IPS-NIHi11 (cell line): Measurements from ENCODE around the gene ST8SIA4.
"Not testable (repeated sequence)": the region's sequence is repeated elsewhere in the genome, so short reads cannot be mapped to it uniquely, and the experiment has no call there.

Source experiments
- DNase-seq: peaks from one replicate; pipeline ENCODE4 v3.0.0; 2012; ENCODE audit warnings: mixed read lengths, low spot score

The ST8SIA4 gene

GRCh38 chr5:100828071-100828897 lies 74.8 kb downstream of the ST8SIA4 start:
- DNase-seq = no peak

- DNase-seq = no peak
Measured at GRCh38 chr5:100827481-100827889, 75.6 kb downstream of the ST8SIA4 start.

- DNase-seq = no peak
Measured at GRCh38 chr5:100826133-100826532, 76.9 kb downstream of the ST8SIA4 start.

GRCh38 chr5:100824635-100825034 lies 78.4 kb downstream of the ST8SIA4 start:
- no peak for DNase-seq

GRCh38 chr5:100823812-100824211 lies 79.3 kb downstream of the ST8SIA4 start:
- no peak for DNase-seq

GRCh38 chr5:100821751-100822150 lies 81.3 kb downstream of the ST8SIA4 start:
- DNase-seq = no peak

GRCh38 chr5:100818340-100818739 lies 84.7 kb downstream of the ST8SIA4 start:
- DNase-seq = no peak

- no peak for DNase-seq
Measured at GRCh38 chr5:100803397-100803796, 99.7 kb downstream of the ST8SIA4 start.

GRCh38 chr5:100802208-100802607 lies 100.9 kb downstream of the ST8SIA4 start:
- DNase-seq = no peak

GRCh38 chr5:100800562-100800961 lies 102.5 kb downstream of the ST8SIA4 start:
- DNase-seq = no peak

- no peak for DNase-seq
Measured at GRCh38 chr5:100799166-100799565, 103.9 kb downstream of the ST8SIA4 start.

- DNase-seq = no peak
Measured at GRCh38 chr5:100797861-100798260, 105.2 kb downstream of the ST8SIA4 start.

GRCh38 chr5:100796851-100797250 lies 106.2 kb downstream of the ST8SIA4 start:
- DNase-seq = no peak

GRCh38 chr5:100794844-100795243 lies 108.2 kb downstream of the ST8SIA4 start:
- no peak for DNase-seq

- no peak for DNase-seq
Measured at GRCh38 chr5:100794218-100794617, 108.9 kb downstream of the ST8SIA4 start.

- no peak for DNase-seq
Measured at GRCh38 chr5:100792781-100793180, 110.3 kb downstream of the ST8SIA4 start.

- DNase-seq = no peak
Measured at GRCh38 chr5:100791391-100791790, 111.7 kb downstream of the ST8SIA4 start.

- no peak for DNase-seq
Measured at GRCh38 chr5:100790951-100791350, 112.1 kb downstream of the ST8SIA4 start.

- peak; percentile 39 for DNase-seq
Measured at GRCh38 chr5:100790170-100790665, 112.9 kb downstream of the ST8SIA4 start.

GRCh38 chr5:100789694-100790093 lies 113.4 kb downstream of the ST8SIA4 start:
- no peak for DNase-seq

- DNase-seq = no peak
Measured at GRCh38 chr5:100788417-100788816, 114.7 kb downstream of the ST8SIA4 start.

GRCh38 chr5:100787648-100788047 lies 115.4 kb downstream of the ST8SIA4 start:
- DNase-seq = no peak

GRCh38 chr5:100785536-100785935 lies 117.5 kb downstream of the ST8SIA4 start:
- not testable (repeated sequence) for DNase-seq

GRCh38 chr5:100780376-100780870 lies 122.7 kb downstream of the ST8SIA4 start:
- no peak for DNase-seq
